ENCODE measurements around the gene ACTN3.
"Not testable (repeated sequence)": the region's sequence is repeated elsewhere in the genome, so short reads cannot be mapped to it uniquely, and the experiment has no call there.

Gene ACTN3

DNA sequence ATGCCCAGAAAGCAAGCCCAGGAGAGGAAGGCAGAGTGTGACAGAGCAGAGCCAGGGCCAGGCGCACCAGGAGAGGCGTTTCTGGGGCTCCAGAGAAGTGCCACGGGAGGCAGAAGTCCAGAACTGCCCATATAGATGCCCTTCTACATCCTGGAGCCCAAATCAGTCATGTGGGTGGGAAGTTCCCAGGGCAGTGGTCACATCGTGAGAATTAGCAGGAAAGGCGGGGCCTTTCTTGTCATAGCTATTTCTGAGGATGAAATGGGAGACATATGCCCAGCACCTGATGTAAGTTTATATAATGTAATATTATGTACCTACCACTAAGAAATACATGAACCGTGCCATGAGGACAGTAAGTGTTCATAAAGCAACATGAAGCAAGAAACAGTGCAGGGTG, 13.9 kb upstream of the ACTN3 start:
- no peak overlapping the region for H3K4me3 ChIP-seq (ENCODE audit: low read length)
- no peak for DNase-seq (ENCODE audit: low read depth)
- TF ChIP-seq CTCF (conservative IDR thresholded peaks at IDR 0.05; ENCODE audit: low read length), result no peak

DNA sequence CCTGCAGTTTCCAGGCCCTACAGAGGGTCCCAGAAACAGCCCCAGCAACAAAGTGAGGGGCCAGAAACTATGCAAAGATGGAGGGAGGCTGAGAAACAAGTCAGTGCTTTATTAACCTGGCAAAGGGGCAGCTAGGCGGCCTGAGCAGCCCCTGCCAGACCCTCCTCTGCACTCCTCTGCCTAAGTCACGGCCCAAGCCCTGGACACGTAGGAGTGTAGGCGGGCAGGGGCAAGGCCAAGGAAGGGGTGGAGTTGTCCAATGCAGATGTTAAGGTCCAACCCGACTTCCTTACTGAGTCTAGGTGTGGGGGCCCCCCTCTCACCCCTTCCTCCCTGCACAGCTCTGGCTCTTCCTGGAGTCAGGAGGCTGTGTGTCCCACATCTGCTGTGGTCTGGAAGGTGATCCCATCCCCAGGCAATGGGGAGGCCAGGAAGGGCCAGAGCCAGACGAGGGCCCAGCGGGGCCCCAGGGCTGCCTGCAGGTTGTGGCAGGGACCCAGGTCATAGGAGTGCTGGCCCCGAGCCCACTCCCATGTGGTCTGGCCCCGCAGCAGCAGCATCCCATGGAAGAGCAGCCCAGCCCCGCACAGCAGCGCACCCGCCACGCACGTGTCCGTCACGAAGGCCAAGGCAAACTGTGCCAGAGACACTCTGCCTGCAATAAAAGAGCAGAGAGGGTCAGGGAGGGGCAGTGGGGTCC, 7.4 kb upstream of the ACTN3 start:
- no peak for TF ChIP-seq CTCF (conservative IDR thresholded peaks at IDR 0.05; ENCODE audit: low read length)
- no peak overlapping the region for H3K4me3 ChIP-seq (ENCODE audit: low read length)
- DNase-seq (ENCODE audit: low read depth), result no peak

DNA sequence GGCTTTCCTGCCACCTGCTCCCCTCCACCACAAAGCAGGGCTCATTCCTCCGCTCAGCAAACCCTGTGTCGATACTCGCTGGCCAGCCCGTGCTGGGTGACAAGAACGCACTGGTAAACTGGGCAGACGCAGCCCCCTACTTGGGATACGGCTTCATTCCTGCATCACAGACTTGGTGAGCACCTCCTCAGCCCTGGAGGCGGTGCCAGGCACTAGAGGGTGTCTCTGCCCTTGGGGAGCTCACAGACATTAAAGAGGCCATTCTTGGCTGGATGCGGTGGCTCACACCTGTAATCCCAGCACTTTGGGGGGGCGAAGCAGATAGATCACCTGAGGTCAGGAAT, 6.9 kb upstream of the ACTN3 start:
- H3K4me3 ChIP-seq (ENCODE audit: low read length), result no peak overlapping the region
- TF ChIP-seq CTCF (conservative IDR thresholded peaks at IDR 0.05; ENCODE audit: low read length), result no peak
- no peak for DNase-seq (ENCODE audit: low read depth)

DNA sequence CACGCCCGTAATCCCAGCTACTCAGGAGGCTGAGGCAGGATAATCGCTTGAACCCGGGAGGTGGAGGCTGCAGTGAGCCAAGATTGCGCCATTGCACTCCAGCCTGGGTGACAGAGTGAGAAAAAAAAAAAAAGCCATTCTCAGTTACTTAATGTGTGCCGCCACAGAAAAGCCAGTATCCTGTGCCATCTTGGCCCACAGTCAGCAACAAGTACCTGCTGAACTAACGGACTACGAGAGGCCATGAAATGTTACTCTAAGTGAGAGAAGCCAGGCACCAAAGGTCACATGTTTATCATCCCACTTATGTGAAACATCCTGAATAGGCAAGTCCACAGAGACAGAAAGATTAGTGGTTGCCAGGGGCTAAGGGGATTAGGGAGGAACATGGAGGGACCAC, 6.1 kb upstream of the ACTN3 start:
- not testable (repeated sequence) for H3K4me3 ChIP-seq (ENCODE audit: low read length); DNase-seq (ENCODE audit: low read depth)

GRCh38 chr11:66541892-66542291, 4.8 kb upstream of the ACTN3 start:
- no peak overlapping the region for H3K4me3 ChIP-seq (ENCODE audit: low read length)
- TF ChIP-seq CTCF (conservative IDR thresholded peaks at IDR 0.05; ENCODE audit: low read length), result no peak
- no peak for DNase-seq (ENCODE audit: low read depth)

- H3K4me3 ChIP-seq (ENCODE audit: low read length), result no peak overlapping the region
- no peak for TF ChIP-seq CTCF (conservative IDR thresholded peaks at IDR 0.05; ENCODE audit: low read length)
- DNase-seq (ENCODE audit: low read depth), result peak; percentile 32
Observed at GRCh38 chr11:66542362-66542761, 4.3 kb upstream of the ACTN3 start.

- TF ChIP-seq CTCF (conservative IDR thresholded peaks at IDR 0.05; ENCODE audit: low read length), result peak; percentile 28
- H3K4me3 ChIP-seq (ENCODE audit: low read length), result no peak overlapping the region
- DNase-seq (ENCODE audit: low read depth), result no peak
Observed at GRCh38 chr11:66543263-66544107, 3.2 kb upstream of the ACTN3 start.

DNA sequence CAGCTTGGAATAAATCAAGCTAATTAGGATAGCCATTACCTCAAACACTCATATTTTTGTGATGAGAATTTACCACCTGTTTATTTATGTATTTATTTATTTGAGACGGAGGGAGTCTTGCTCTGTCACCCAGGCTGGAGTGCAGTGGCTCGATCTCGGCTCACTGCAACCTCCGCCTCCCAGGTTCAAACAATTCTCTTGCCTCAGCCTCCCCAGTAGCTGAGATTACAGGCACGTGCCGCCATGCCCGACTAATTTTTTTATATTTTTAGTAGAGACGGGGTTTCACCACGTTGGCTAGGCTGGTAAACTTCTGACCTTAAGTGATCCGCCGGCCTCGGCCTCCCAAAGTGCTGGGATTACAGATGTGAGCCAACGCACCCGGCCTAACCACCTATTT, 1.8 kb upstream of the ACTN3 start:
- peak overlapping the region; percentile 74 for H3K4me3 ChIP-seq (ENCODE audit: low read length)
- DNase-seq (ENCODE audit: low read depth), result not testable (repeated sequence)
